Body of pancreas (tissue), 2 donors: Measurements from ENCODE around the gene GTF2A1. TPM values are rescaled to one million over a fixed set of nuclear protein-coding genes. Genes with fewer than 3 reads are reported as not detected.
A peak's percentile ranks its signal among the peaks of the same experiment; 100 is the strongest.

ENCODE experiments used
- small RNA-seq: library from RNA; depleted of rRNA; stranded (forward); fragments of <200 nt; gene quantifications from one replicate; pipeline ENCODE3, GENCODE V24; 2016
- total RNA-seq, 2 donors: library from RNA; depleted of rRNA; stranded (reverse); fragments of >200 nt; gene quantifications; one replicate each; pipeline ENCODE4 v1.1.0, GENCODE V29; 2016

Gene GTF2A1
- total RNA-seq, 2 donors from 2014 or later: 4.0 to 9.3 TPM

Small RNAs within 50 kb of the gene (small RNA-seq; reads per million reads assigned to genes)
- gene DYNLL1P1 (not detected), gene SNORA79 (3.2 reads per million, percentile 80 among the genes with 10 or more reads in this experiment)

Other genes starting within 250 kb of the GTF2A1 start
- gene STON2, start 179.4 kb upstream of the GTF2A1 start, total RNA-seq: 10 to 100 TPM in 1 of 2 donors, 1 to 10 TPM in 1; 6.6 to 16.6 TPM